ENCODE results near the gene ZSCAN20.
A peak's percentile ranks its signal among the peaks of the same experiment; 100 is the strongest.

ZSCAN20 gene

GRCh38 chr1:33468531-33468930, 3.9 kb upstream of the ZSCAN20 start:
- H3K9me3 ChIP-seq (ENCODE audit: insufficient read depth, low read length), result no peaks in the 10 kb centered on the region
- no peaks in the 10 kb centered on the region for H3K36me3 ChIP-seq (ENCODE audit: insufficient read depth, insufficient read length, low read length)
- no peaks in the 10 kb centered on the region for H3K27me3 ChIP-seq (ENCODE audit: insufficient read depth, insufficient read length)
- no peak overlapping the region for H3K4me3 ChIP-seq (ENCODE audit: insufficient read length, low read depth)
- TF ChIP-seq ZNF274 (IDR thresholded peaks at IDR 0.05; ENCODE audit: low read depth, low read length), result no peak
- no peak for TF ChIP-seq SUZ12 (IDR thresholded peaks at IDR 0.05; ENCODE audit: extremely low read depth, insufficient read depth, insufficient read length)
- no peak for TF ChIP-seq YY1 (IDR thresholded peaks at IDR 0.05; ENCODE audit: insufficient read depth, insufficient read length)
- H3K9ac ChIP-seq (ENCODE audit: insufficient read length, low read depth), result no peak overlapping the region
- no peak for DNase-seq (ENCODE audit: low read depth, low spot score)
- peaks cover 12% of the 10 kb centered on the region for H3K4me1 ChIP-seq (ENCODE audit: insufficient read depth, insufficient read length)

- no peaks in the 10 kb centered on the region for H3K9me3 ChIP-seq (ENCODE audit: insufficient read depth, low read length)
- no peak overlapping the region for H3K9ac ChIP-seq (ENCODE audit: insufficient read length, low read depth)
- TF ChIP-seq SUZ12 (IDR thresholded peaks at IDR 0.05; ENCODE audit: extremely low read depth, insufficient read depth, insufficient read length) (no peak), ZNF274 (IDR thresholded peaks at IDR 0.05; ENCODE audit: low read depth, low read length) (no peak), YY1 (IDR thresholded peaks at IDR 0.05; ENCODE audit: insufficient read depth, insufficient read length) (no peak)
- DNase-seq (ENCODE audit: low read depth, low spot score), result no peak
- no peaks in the 10 kb centered on the region for H3K36me3 ChIP-seq (ENCODE audit: insufficient read depth, insufficient read length, low read length)
- H3K27me3 ChIP-seq (ENCODE audit: insufficient read depth, insufficient read length), result no peaks in the 10 kb centered on the region
- H3K4me1 ChIP-seq (ENCODE audit: insufficient read depth, insufficient read length), result peaks cover 12% of the 10 kb centered on the region
- no peak overlapping the region for H3K4me3 ChIP-seq (ENCODE audit: insufficient read length, low read depth)
These were observed 3.5 kb upstream of the ZSCAN20 start for GRCh38 chr1:33468967-33469366.

- no peaks in the 10 kb centered on the region for H3K36me3 ChIP-seq (ENCODE audit: insufficient read depth, insufficient read length, low read length)
- H3K9me3 ChIP-seq (ENCODE audit: insufficient read depth, low read length), result no peaks in the 10 kb centered on the region
- no peak for DNase-seq (ENCODE audit: low read depth, low spot score)
- TF ChIP-seq YY1 (IDR thresholded peaks at IDR 0.05; ENCODE audit: insufficient read depth, insufficient read length) (no peak), SUZ12 (IDR thresholded peaks at IDR 0.05; ENCODE audit: extremely low read depth, insufficient read depth, insufficient read length) (no peak), ZNF274 (IDR thresholded peaks at IDR 0.05; ENCODE audit: low read depth, low read length) (no peak)
- H3K27me3 ChIP-seq (ENCODE audit: insufficient read depth, insufficient read length), result no peaks in the 10 kb centered on the region
- H3K4me1 ChIP-seq (ENCODE audit: insufficient read depth, insufficient read length), result peaks cover 12% of the 10 kb centered on the region
- no peak overlapping the region for H3K4me3 ChIP-seq (ENCODE audit: insufficient read length, low read depth)
- H3K9ac ChIP-seq (ENCODE audit: insufficient read length, low read depth), result no peak overlapping the region
These were observed 2.8 kb upstream of the ZSCAN20 start for GRCh38 chr1:33469691-33470090.

GRCh38 chr1:33470495-33471012, 1.9 kb upstream of the ZSCAN20 start:
- Histone ChIP-seq H3K27me3 (ENCODE audit: insufficient read depth, insufficient read length) (no peaks in the 10 kb centered on the region), H3K4me3 (ENCODE audit: insufficient read length, low read depth) (no peak overlapping the region), H3K4me1 (ENCODE audit: insufficient read depth, insufficient read length) (peaks cover 12% of the 10 kb centered on the region), H3K9me3 (ENCODE audit: insufficient read depth, low read length) (no peaks in the 10 kb centered on the region), H3K9ac (ENCODE audit: insufficient read length, low read depth) (no peak overlapping the region), H3K36me3 (ENCODE audit: insufficient read depth, insufficient read length, low read length) (no peaks in the 10 kb centered on the region)
- peak; percentile 82 for DNase-seq (ENCODE audit: low read depth, low spot score)
- TF ChIP-seq ZNF274 (IDR thresholded peaks at IDR 0.05; ENCODE audit: low read depth, low read length), result no peak
- no peak for TF ChIP-seq SUZ12 (IDR thresholded peaks at IDR 0.05; ENCODE audit: extremely low read depth, insufficient read depth, insufficient read length)
- TF ChIP-seq YY1 (IDR thresholded peaks at IDR 0.05; ENCODE audit: insufficient read depth, insufficient read length), result no peak

- Histone ChIP-seq H3K36me3 (ENCODE audit: insufficient read depth, insufficient read length, low read length) (peaks cover 4% of the 10 kb centered on the region), H3K4me1 (ENCODE audit: insufficient read depth, insufficient read length) (peaks cover 12% of the 10 kb centered on the region), H3K9me3 (ENCODE audit: insufficient read depth, low read length) (no peaks in the 10 kb centered on the region), H3K27me3 (ENCODE audit: insufficient read depth, insufficient read length) (no peaks in the 10 kb centered on the region), H3K4me3 (ENCODE audit: insufficient read length, low read depth) (no peak overlapping the region), H3K9ac (ENCODE audit: insufficient read length, low read depth) (no peak overlapping the region)
- no peak for TF ChIP-seq YY1 (IDR thresholded peaks at IDR 0.05; ENCODE audit: insufficient read depth, insufficient read length)
- no peak for DNase-seq (ENCODE audit: low read depth, low spot score)
These were observed 1.0 kb upstream of the ZSCAN20 start for GRCh38 chr1:33471416-33471815.

- TF ChIP-seq ZNF274 (IDR thresholded peaks at IDR 0.05; ENCODE audit: low read depth, low read length) (no peak), SUZ12 (IDR thresholded peaks at IDR 0.05; ENCODE audit: extremely low read depth, insufficient read depth, insufficient read length) (no peak), YY1 (IDR thresholded peaks at IDR 0.05; ENCODE audit: insufficient read depth, insufficient read length) (no peak)
- DNase-seq (ENCODE audit: low read depth, low spot score), result no peak
- H3K4me3 ChIP-seq (ENCODE audit: insufficient read length, low read depth), result no peak overlapping the region
- H3K27me3 ChIP-seq (ENCODE audit: insufficient read depth, insufficient read length), result no peaks in the 10 kb centered on the region
- peaks cover 8% of the 10 kb centered on the region for H3K36me3 ChIP-seq (ENCODE audit: insufficient read depth, insufficient read length, low read length)
- peaks cover 3% of the 10 kb centered on the region for H3K4me1 ChIP-seq (ENCODE audit: insufficient read depth, insufficient read length)
- no peaks in the 10 kb centered on the region for H3K9me3 ChIP-seq (ENCODE audit: insufficient read depth, low read length)
- H3K9ac ChIP-seq (ENCODE audit: insufficient read length, low read depth), result no peak overlapping the region
These were observed 1.5 kb downstream of the ZSCAN20 start for GRCh38 chr1:33473900-33474299.

- Histone ChIP-seq H3K36me3 (ENCODE audit: insufficient read depth, insufficient read length, low read length) (peaks cover 37% of the 10 kb centered on the region), H3K9ac (ENCODE audit: insufficient read length, low read depth) (no peak overlapping the region), H3K4me3 (ENCODE audit: insufficient read length, low read depth) (no peak overlapping the region), H3K27me3 (ENCODE audit: insufficient read depth, insufficient read length) (no peaks in the 10 kb centered on the region), H3K4me1 (ENCODE audit: insufficient read depth, insufficient read length) (no peaks in the 10 kb centered on the region), H3K9me3 (ENCODE audit: insufficient read depth, low read length) (no peaks in the 10 kb centered on the region)
- TF ChIP-seq ZNF274 (IDR thresholded peaks at IDR 0.05; ENCODE audit: low read depth, low read length) (no peak), YY1 (IDR thresholded peaks at IDR 0.05; ENCODE audit: insufficient read depth, insufficient read length) (no peak), SUZ12 (IDR thresholded peaks at IDR 0.05; ENCODE audit: extremely low read depth, insufficient read depth, insufficient read length) (no peak)
- no peak for DNase-seq (ENCODE audit: low read depth, low spot score)
These were observed 5.0 kb downstream of the ZSCAN20 start for GRCh38 chr1:33477451-33477850.

All from NT2/D1 (cell line).